HepG2 (cell line): ENCODE measurements around the gene CEP104. TPM values are rescaled to one million over a fixed set of nuclear protein-coding genes. Genes with fewer than 3 reads are reported as not detected.

Source experiments
- ARID4A ChIP-seq: sonication (generic); formaldehyde crosslinking; IDR thresholded peaks from 2 replicates; pipeline ENCODE4 v1.5.0; 2020; ENCODE audit warnings: mild to moderate bottlenecking, missing genetic modification reagents, borderline replicate concordance
- ARNT ChIP-seq: fragments of 450-650 bp; IDR thresholded peaks from 2 replicates; pipeline ENCODE4 v1.6.1; 2017
- CREM ChIP-seq, 2 experiments: sonication (generic) in 1 of 2; formaldehyde crosslinking in 1 of 2; IDR thresholded peaks; 2 replicates each; pipeline versions ENCODE4 v1.4.0 to v1.6.1; 2016 to 2020; ENCODE audit warnings: antibody characterized with exemption in 1 of 2, mild to moderate bottlenecking in 1 of 2, missing genetic modification reagents in 1 of 2
- FOXP4 ChIP-seq: sonication (generic); formaldehyde crosslinking; IDR thresholded peaks from 2 replicates; pipeline ENCODE4 v1.4.0; 2020; ENCODE audit warnings: missing genetic modification reagents
- GATAD1 ChIP-seq: IDR thresholded peaks from 2 replicates; pipeline ENCODE4 v1.6.1; 2016; ENCODE audit warnings: missing genetic modification reagents, missing compliant biosample characterization
- GATAD2A ChIP-seq: IDR thresholded peaks from 2 replicates; pipeline ENCODE4 v1.6.1; 2016
- HNF4A ChIP-seq: sonication (generic); formaldehyde crosslinking; IDR thresholded peaks from 2 replicates; pipeline ENCODE4 v1.4.0; 2020; ENCODE audit warnings: missing genetic modification reagents
- NR0B2 ChIP-seq: sonication (generic); formaldehyde crosslinking; IDR thresholded peaks from 2 replicates; pipeline ENCODE4 v1.4.0; 2020; ENCODE audit warnings: mild to moderate bottlenecking, missing genetic modification reagents
- POLR2A ChIP-seq, 2 experiments: IDR thresholded peaks; 2 replicates each; pipeline ENCODE4 v1.6.1; 2011; ENCODE audit warnings: low read depth in 2 of 2, low read length in 2 of 2, mild to moderate bottlenecking in 1 of 2, moderate library complexity in 1 of 2; ENCODE audit not compliant: insufficient read depth in 1 of 2
- REL ChIP-seq: sonication (generic); formaldehyde crosslinking; conservative IDR thresholded peaks from 2 replicates; pipeline ENCODE4 v1.8.0; 2022; ENCODE audit warnings: mild to moderate bottlenecking, missing genetic modification reagents, moderate library complexity
- RERE ChIP-seq: IDR thresholded peaks from 2 replicates; pipeline ENCODE4 v1.6.1; 2016; ENCODE audit warnings: low read depth, missing genetic modification reagents, missing compliant biosample characterization
- RFXAP ChIP-seq: sonication (generic); formaldehyde crosslinking; IDR thresholded peaks from 2 replicates; pipeline ENCODE4 v1.4.0; 2020; ENCODE audit warnings: missing genetic modification reagents, borderline replicate concordance
- U2AF1 ChIP-seq: fragments of 200-400 bp; formaldehyde crosslinking; optimal IDR thresholded peaks from 2 replicates; pipeline ENCODE3; 2017; ENCODE audit warnings: mild to moderate bottlenecking, low read depth, low read length
- ZMYM2 ChIP-seq: sonication (generic); formaldehyde crosslinking; IDR thresholded peaks from 2 replicates; pipeline ENCODE4 v1.8.0; 2022; ENCODE audit warnings: mild to moderate bottlenecking, missing genetic modification reagents
- ZNF136 ChIP-seq: sonication (generic); formaldehyde crosslinking; IDR thresholded peaks from 2 replicates; pipeline ENCODE4 v1.8.1; 2022; ENCODE audit warnings: low read depth, mild to moderate bottlenecking, moderate library complexity, missing genetic modification reagents
- ZNF572 ChIP-seq: sonication (generic); formaldehyde crosslinking; IDR thresholded peaks from 2 replicates; pipeline ENCODE4 v1.5.1; 2020; ENCODE audit warnings: mild to moderate bottlenecking, missing genetic modification reagents
- ZNF644 ChIP-seq: IDR thresholded peaks from 2 replicates; pipeline ENCODE4 v1.6.1; 2016; ENCODE audit warnings: low read depth
- ZNF777 ChIP-seq: sonication (generic); formaldehyde crosslinking; IDR thresholded peaks from 2 replicates; pipeline ENCODE4 v1.4.0; 2020; ENCODE audit warnings: missing genetic modification reagents
- polyA plus RNA-seq, 8 experiments: library from polyadenylated mRNA; depleted of rRNA in 3 of 8; stranded (reverse) in 7 of 8; unstranded in 1 of 8; fragments of >200 nt; fragmentation: Illumina TruSeq in 4 of 8; extraction: Trizol in 4 of 8; gene quantifications; 2 replicates each; pipeline versions ENCODE4 v1.2.1 to v1.2.3, GENCODE V29; 2011 to 2016; ENCODE audit warnings: low read depth in 4 of 8, missing spikeins in 1 of 8, mixed read lengths in 1 of 8; ENCODE audit not compliant: insufficient read depth in 1 of 8
- total RNA-seq, 5 experiments: library from RNA; depleted of rRNA; stranded (reverse); fragments of >200 nt; fragmentation: Illumina TruSeq; extraction: Trizol; gene quantifications; 2 replicates each; pipeline ENCODE4 v1.2.3, GENCODE V29; 2016; ENCODE audit warnings: low read depth in 1 of 5

Gene CEP104
- total and polyA plus RNA-seq, 2 of the 13 experiments (the other 11 are each of a cell fraction or from before 2014, with no cell fraction given) = 20.4 to 30.1 TPM

GRCh38 chr1:3773572-3774275, 83.3 kb downstream of the CEP104 start (continued):
- no peak for TF ChIP-seq REL (CRISPR knock-in tag)
- 0 out of 2 replicates have a peak, but pooled peaks have one; percentile 46 for TF ChIP-seq RFXAP (CRISPR knock-in tag)
- no peak for TF ChIP-seq ARNT
- TF ChIP-seq ZNF777 (CRISPR knock-in tag) = peak; percentile 32
- TF ChIP-seq U2AF1 = no peak
- TF ChIP-seq RERE (CRISPR knock-in tag) = no peak
- no peak for TF ChIP-seq ZMYM2
- TF ChIP-seq NR0B2 (CRISPR knock-in tag) = no peak
- TF ChIP-seq FOXP4 (CRISPR knock-in tag) = peak; percentile 23; the same call in 1 of the 2 replicates
- TF ChIP-seq ZNF136 (CRISPR knock-in tag) = no peak
- no peak; the same call in 1 of the 2 replicates for TF ChIP-seq HNF4A (CRISPR knock-in tag)
- TF ChIP-seq ZNF572 = no peak
- TF ChIP-seq CREM (IDR thresholded peaks at IDR 0.05) = 0 out of 2 replicates have a peak, but pooled peaks have one; percentile 6
- no peak for TF ChIP-seq CREM (CRISPR knock-in tag; IDR thresholded peaks at IDR 0.05)
- TF ChIP-seq GATAD2A (CRISPR knock-in tag) = no peak
- peak in 1 of 2 experiments; percentile 40; a peak in 1 of 4 replicates for TF ChIP-seq POLR2A (IDR thresholded peaks at IDR 0.05; ENCODE audit: insufficient read depth in 1 of 2, low read depth in 2 of 2, low read length in 2 of 2)
- TF ChIP-seq GATAD1 (CRISPR knock-in tag) = no peak
- no peak for TF ChIP-seq ZNF644 (CRISPR knock-in tag)
- peak; percentile 45; the same call in 1 of the 2 replicates for TF ChIP-seq ARID4A (CRISPR knock-in tag)
